Parathyroid adenoma (tissue), 2 donors: ENCODE results near the gene SH3GL3.

ENCODE experiments used
- H2AFZ ChIP-seq: fragments of 300-600 bp; sonication (generic); one replicate; pipeline ENCODE4 v1.7.0; 2017; ENCODE audit warnings: antibody characterized with exemption, mild to moderate bottlenecking
- H3K27ac ChIP-seq: fragments of 300-600 bp; sonication (generic); one replicate; pipeline ENCODE4 v1.7.0; 2017
- H3K27me3 ChIP-seq: fragments of 300-600 bp; sonication (generic); one replicate; pipeline ENCODE4 v1.7.0; 2017; ENCODE audit warnings: low read length; ENCODE audit not compliant: control insufficient read depth, insufficient read depth
- H3K36me3 ChIP-seq: fragments of 300-600 bp; sonication (generic); one replicate; pipeline ENCODE4 v1.7.0; 2017; ENCODE audit warnings: low read length; ENCODE audit not compliant: control insufficient read depth, insufficient read depth
- H3K4me1 ChIP-seq: fragments of 300-600 bp; sonication (generic); one replicate; pipeline ENCODE4 v1.7.0; 2017; ENCODE audit warnings: control low read depth
- H3K4me2 ChIP-seq: fragments of 300-600 bp; sonication (generic); one replicate; pipeline ENCODE4 v1.7.0; 2017; ENCODE audit warnings: low read length
- H3K4me3 ChIP-seq: fragments of 300-600 bp; sonication (generic); one replicate; pipeline ENCODE4 v1.7.0; 2017; ENCODE audit warnings: low read depth, low read length
- H3K79me2 ChIP-seq: fragments of 300-600 bp; sonication (generic); one replicate; pipeline ENCODE4 v1.7.0; 2017; ENCODE audit warnings: control low read depth
- H3K9ac ChIP-seq: fragments of 300-600 bp; sonication (generic); one replicate; pipeline ENCODE4 v1.7.0; 2017; ENCODE audit warnings: mild to moderate bottlenecking
- H3K9me3 ChIP-seq: fragments of 300-600 bp; sonication (generic); one replicate; pipeline ENCODE4 v1.7.0; 2017; ENCODE audit warnings: low read length; ENCODE audit not compliant: control insufficient read depth
- CTCF ChIP-seq: fragments of 300-600 bp; sonication (generic); IDR thresholded peaks from one replicate; pipeline ENCODE4 v1.7.0; 2017; ENCODE audit warnings: antibody characterized with exemption, mild to moderate bottlenecking
- donor health status: primary hyperparathyroidism.

Gene SH3GL3

GRCh38 chr15:83444936-83445335 lies 2.2 kb upstream of the SH3GL3 start:
- Histone ChIP-seq H3K36me3 (no peaks in the 10 kb centered on the region), H3K9ac (no peak overlapping the region), H3K79me2 (no peaks in the 10 kb centered on the region), H3K27me3 (no peaks in the 10 kb centered on the region), H3K4me2 (no peak overlapping the region), H3K4me1 (no peaks in the 10 kb centered on the region), H3K4me3 (no peak overlapping the region), H2AFZ (no peak overlapping the region), H3K9me3 (no peaks in the 10 kb centered on the region), H3K27ac (no peak overlapping the region)
- no peak for TF ChIP-seq CTCF

GRCh38 chr15:83445643-83446042 lies 1.5 kb upstream of the SH3GL3 start:
- TF ChIP-seq CTCF = no peak
- no peak overlapping the region for H3K27ac ChIP-seq
- H2AFZ ChIP-seq = no peak overlapping the region
- H3K4me1 ChIP-seq = no peaks in the 10 kb centered on the region
- H3K4me3 ChIP-seq = no peak overlapping the region
- H3K9ac ChIP-seq = no peak overlapping the region
- H3K9me3 ChIP-seq = no peaks in the 10 kb centered on the region
- no peaks in the 10 kb centered on the region for H3K36me3 ChIP-seq
- H3K79me2 ChIP-seq = no peaks in the 10 kb centered on the region
- H3K27me3 ChIP-seq = no peaks in the 10 kb centered on the region
- H3K4me2 ChIP-seq = no peak overlapping the region

GRCh38 chr15:83446417-83446816 lies 724 bp upstream of the SH3GL3 start:
- Histone ChIP-seq H3K27me3 (no peaks in the 10 kb centered on the region), H3K79me2 (no peaks in the 10 kb centered on the region), H3K4me1 (no peaks in the 10 kb centered on the region), H3K36me3 (no peaks in the 10 kb centered on the region), H2AFZ (no peak overlapping the region), H3K4me3 (no peak overlapping the region), H3K9ac (no peak overlapping the region), H3K9me3 (no peaks in the 10 kb centered on the region), H3K4me2 (no peak overlapping the region), H3K27ac (no peak overlapping the region)
- TF ChIP-seq CTCF = no peak

- Histone ChIP-seq H3K79me2 (no peaks in the 10 kb centered on the region), H3K9ac (no peak overlapping the region), H3K27me3 (no peaks in the 10 kb centered on the region), H3K4me2 (no peak overlapping the region), H3K27ac (no peak overlapping the region), H3K4me3 (no peak overlapping the region), H3K36me3 (no peaks in the 10 kb centered on the region), H2AFZ (no peak overlapping the region), H3K4me1 (no peaks in the 10 kb centered on the region), H3K9me3 (no peaks in the 10 kb centered on the region)
- no peak for TF ChIP-seq CTCF
Measured at GRCh38 chr15:83449250-83449671, 2.1 kb downstream of the SH3GL3 start.

- no peaks in the 10 kb centered on the region for H3K4me1 ChIP-seq
- no peaks in the 10 kb centered on the region for H3K9me3 ChIP-seq
- H3K9ac ChIP-seq = no peak overlapping the region
- no peaks in the 10 kb centered on the region for H3K27me3 ChIP-seq
- H3K36me3 ChIP-seq = no peaks in the 10 kb centered on the region
- H3K4me3 ChIP-seq = no peak overlapping the region
- no peak overlapping the region for H3K27ac ChIP-seq
- H2AFZ ChIP-seq = no peak overlapping the region
- TF ChIP-seq CTCF = no peak
- H3K4me2 ChIP-seq = no peak overlapping the region
- no peaks in the 10 kb centered on the region for H3K79me2 ChIP-seq
Measured at GRCh38 chr15:83449937-83450506, 2.9 kb downstream of the SH3GL3 start.
